ENCODE measurements around the gene CALM3. TPM values are rescaled to one million over a fixed set of nuclear protein-coding genes. Genes with fewer than 3 reads are reported as not detected.

Gene CALM3
- total RNA-seq, 1 experiment from 2014 or later, result 343 TPM

DNA sequence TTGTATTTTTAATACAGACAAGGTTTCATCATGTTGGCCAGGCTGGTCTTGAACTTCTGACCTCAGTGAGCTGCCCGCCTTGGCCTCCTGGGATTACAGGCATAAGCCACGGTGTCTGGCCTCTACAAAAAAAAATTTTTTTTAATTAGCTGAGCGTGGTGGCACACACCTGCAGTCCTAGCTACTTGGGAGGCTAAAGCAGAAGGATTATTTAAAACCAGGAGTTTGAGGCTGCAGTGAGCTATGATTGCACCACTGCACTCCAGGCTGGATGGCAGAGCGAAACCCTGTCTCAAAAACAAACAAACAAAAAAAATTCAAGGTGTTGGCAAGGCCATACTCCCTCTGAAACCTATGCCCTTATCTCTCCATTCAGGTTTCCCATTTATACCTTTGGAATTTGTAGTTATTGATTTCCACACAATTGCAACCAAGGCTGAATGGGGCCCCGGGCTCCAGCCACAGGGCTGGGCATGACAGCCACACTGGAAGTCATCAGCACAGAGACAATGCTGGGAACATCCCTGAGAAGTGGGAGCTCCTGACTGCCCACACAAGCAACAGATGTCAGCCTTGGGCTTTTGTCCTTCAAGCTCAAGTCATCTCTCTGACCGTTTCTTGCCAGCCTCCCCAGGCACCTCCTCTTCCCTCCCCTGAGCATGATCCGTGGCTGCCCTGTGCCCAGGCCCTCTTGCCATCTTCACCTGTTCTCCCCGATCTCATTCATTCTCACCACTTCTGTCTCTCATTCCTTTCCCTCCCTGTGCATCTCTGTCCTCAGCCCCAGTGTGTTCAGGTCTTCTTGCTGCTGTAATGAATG lies 27.2 kb upstream of the CALM3 start:
- H2BK120ac ChIP-seq (ENCODE audit: low read depth, low read length, poor library complexity, severe bottlenecking), result no peak overlapping the region
- no peak overlapping the region for H3K9ac ChIP-seq (ENCODE audit: extremely low read depth, insufficient read length, low read length)
- no peak for DNase-seq
- no peak overlapping the region for H3K23ac ChIP-seq (ENCODE audit: insufficient read length, low read depth, low read length)
- no peak overlapping the region for H3K14ac ChIP-seq (ENCODE audit: insufficient read depth, low read length)
- no peaks in the 10 kb centered on the region for H3K9me3 ChIP-seq (ENCODE audit: control insufficient read depth, low read depth, low read length)
- H3T11ph ChIP-seq (ENCODE audit: low read length), result no peak overlapping the region
- H4K91ac ChIP-seq (ENCODE audit: insufficient read length, low read depth, low read length), result no peak overlapping the region
- H3K4me1 Mint-ChIP-seq, result peaks cover 0 to 10% of the 10 kb centered on the region in 2 experiments; a peak in 3 of 4 replicates
- no peaks in the 10 kb centered on the region for H3K79me1 ChIP-seq (ENCODE audit: insufficient read depth, low read depth, low read length, poor library complexity, severe bottlenecking)
- H2BK12ac ChIP-seq (ENCODE audit: insufficient read length, low read depth, low read length), result no peak overlapping the region
- H3K27ac ChIP-seq (ENCODE audit: insufficient read length, low read depth, low read length), result no peak overlapping the region
- no peak overlapping the region for H3K4me3 Mint-ChIP-seq
- TF ChIP-seq, protein P1, sequence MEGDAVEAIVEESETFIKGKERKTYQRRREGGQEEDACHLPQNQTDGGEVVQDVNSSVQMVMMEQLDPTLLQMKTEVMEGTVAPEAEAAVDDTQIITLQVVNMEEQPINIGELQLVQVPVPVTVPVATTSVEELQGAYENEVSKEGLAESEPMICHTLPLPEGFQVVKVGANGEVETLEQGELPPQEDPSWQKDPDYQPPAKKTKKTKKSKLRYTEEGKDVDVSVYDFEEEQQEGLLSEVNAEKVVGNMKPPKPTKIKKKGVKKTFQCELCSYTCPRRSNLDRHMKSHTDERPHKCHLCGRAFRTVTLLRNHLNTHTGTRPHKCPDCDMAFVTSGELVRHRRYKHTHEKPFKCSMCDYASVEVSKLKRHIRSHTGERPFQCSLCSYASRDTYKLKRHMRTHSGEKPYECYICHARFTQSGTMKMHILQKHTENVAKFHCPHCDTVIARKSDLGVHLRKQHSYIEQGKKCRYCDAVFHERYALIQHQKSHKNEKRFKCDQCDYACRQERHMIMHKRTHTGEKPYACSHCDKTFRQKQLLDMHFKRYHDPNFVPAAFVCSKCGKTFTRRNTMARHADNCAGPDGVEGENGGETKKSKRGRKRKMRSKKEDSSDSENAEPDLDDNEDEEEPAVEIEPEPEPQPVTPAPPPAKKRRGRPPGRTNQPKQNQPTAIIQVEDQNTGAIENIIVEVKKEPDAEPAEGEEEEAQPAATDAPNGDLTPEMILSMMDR (conservative IDR thresholded peaks at IDR 0.05), result no peak
- no CpG with 5 or more reads among the region's 8 CpGs for WGBS (ENCODE audit: extremely low coverage, insufficient read length, low lambda C conversion rate)
- H3K79me2 ChIP-seq (ENCODE audit: insufficient read depth, low read length), result no peaks in the 10 kb centered on the region
- H4K8ac ChIP-seq (replicated peaks; ENCODE audit: insufficient read length, low read depth, low read length), result no peak overlapping the region
- H3K4me2 ChIP-seq (ENCODE audit: insufficient read depth, insufficient read length, low read length), result no peak overlapping the region
- H3K4me1 ChIP-seq (ENCODE audit: insufficient read depth, low read length), result no peaks in the 10 kb centered on the region
- H3K27me3 ChIP-seq (ENCODE audit: insufficient read depth, low read length), result no peaks in the 10 kb centered on the region
- no peak overlapping the region for H2BK5ac ChIP-seq (ENCODE audit: insufficient read length, low read length)
- H3K36me3 Mint-ChIP-seq (ENCODE audit: insufficient read depth in 1 of 3, low read depth in 3 of 3), result no peaks in the 10 kb centered on the region
- no peak overlapping the region for H4K5ac ChIP-seq (ENCODE audit: insufficient read length, low read depth, low read length)
- H4K20me1 ChIP-seq (ENCODE audit: control insufficient read depth, insufficient read depth, insufficient read length), result peaks cover 2% of the 10 kb centered on the region
- H3K4ac ChIP-seq (ENCODE audit: low read depth, low read length), result no peak overlapping the region
- H2BK20ac ChIP-seq (ENCODE audit: low read depth, low read length, poor library complexity, severe bottlenecking), result no peak overlapping the region
- H3K27me3 Mint-ChIP-seq (ENCODE audit: low read depth), result peaks cover 7% of the 10 kb centered on the region
- no peaks in the 10 kb centered on the region; a peak in 1 of 5 replicates for H3K9me3 Mint-ChIP-seq
- no peak overlapping the region for H2BK15ac ChIP-seq (ENCODE audit: low read depth, low read length)
- H2AFZ ChIP-seq (ENCODE audit: low read length), result no peak overlapping the region
- no peak overlapping the region for H3K18ac ChIP-seq (ENCODE audit: insufficient read length, low read depth, low read length)
- H3K56ac ChIP-seq (ENCODE audit: insufficient read length, low read depth, low read length), result no peak overlapping the region
- H3K27ac Mint-ChIP-seq, result peak overlapping the region in 1 of 3 experiments; percentile 8; a peak in 3 of 7 replicates
- H3K23me2 ChIP-seq (ENCODE audit: insufficient read length, low read depth, low read length, poor library complexity, severe bottlenecking), result no peaks in the 10 kb centered on the region
- H2AK5ac ChIP-seq (ENCODE audit: insufficient read length, low read length), result no peak overlapping the region

All from H9 (cell line).